Neural cell (in vitro differentiated cells): ENCODE data around the gene FNDC3A. TPM values are rescaled to one million over a fixed set of nuclear protein-coding genes. Genes with fewer than 3 reads are reported as not detected.

Source experiments
- H2AFZ ChIP-seq: fragments of 200-600, 300-800 bp; sonication (generic), shearing (Covaris generic); 2 replicates; pipeline ENCODE4 v1.6.0; 2014; ENCODE audit warnings: low read depth, mild to moderate bottlenecking, antibody characterized with exemption, low read length, moderate library complexity
- H3F3A ChIP-seq: fragments of 200-600 bp; shearing (Covaris generic); 2 replicates; pipeline ENCODE4 v1.6.1; 2016; ENCODE audit warnings: mild to moderate bottlenecking, moderate library complexity, mixed read lengths, antibody characterized with exemption, low read length; ENCODE audit not compliant: insufficient read depth, poor library complexity, severe bottlenecking
- H3K27ac ChIP-seq: fragments of 200-600, 300-800 bp; sonication (generic), shearing (Covaris generic); 2 replicates; pipeline ENCODE4 v1.5.1; 2014; ENCODE audit warnings: mild to moderate bottlenecking, low read length, moderate library complexity
- H3K27me3 ChIP-seq: fragments of 300-800, 200-600 bp; sonication (generic), shearing (Covaris generic); 2 replicates; pipeline ENCODE4 v1.6.0; 2014; ENCODE audit warnings: mild to moderate bottlenecking, low read depth, low read length, moderate library complexity; ENCODE audit not compliant: insufficient read depth
- H3K36me3 ChIP-seq: fragments of 300-800, 200-600 bp; sonication (generic), shearing (Covaris generic); 2 replicates; pipeline ENCODE4 v1.5.1; 2014; ENCODE audit warnings: mild to moderate bottlenecking, antibody characterized with exemption, low read length, moderate library complexity; ENCODE audit not compliant: insufficient read depth
- H3K4me2 ChIP-seq: fragments of 300-800, 200-600 bp; sonication (generic), shearing (Covaris generic); 2 replicates; pipeline ENCODE4 v1.6.0; 2014; ENCODE audit warnings: mild to moderate bottlenecking, low read length
- H3K4me3 ChIP-seq: fragments of 300-800, 200-600 bp; sonication (generic), shearing (Covaris generic); 2 replicates; pipeline ENCODE4 v1.5.1; 2014; ENCODE audit warnings: mild to moderate bottlenecking, low read length, moderate library complexity
- H3K79me2 ChIP-seq: fragments of 200-600 bp; shearing (Covaris generic); replicated peaks from 2 replicates; pipeline ENCODE4 v1.6.0; 2014; ENCODE audit warnings: mild to moderate bottlenecking, low read length, moderate library complexity; ENCODE audit not compliant: insufficient read depth
- H3K9ac ChIP-seq: fragments of 300-800, 200-600 bp; sonication (generic), shearing (Covaris generic); 2 replicates; pipeline ENCODE4 v1.6.1; 2016; ENCODE audit warnings: mild to moderate bottlenecking, low read length, mixed read lengths
- H3K9me2 ChIP-seq: fragments of 200-600 bp; shearing (Covaris generic); 2 replicates; pipeline ENCODE4 v1.6.1; 2016; ENCODE audit warnings: mild to moderate bottlenecking, low read length, mixed read lengths; ENCODE audit not compliant: insufficient read depth
- H3K9me3 ChIP-seq: fragments of 200-600, 300-800 bp; sonication (generic), shearing (Covaris generic); 2 replicates; pipeline ENCODE4 v1.6.1; 2016; ENCODE audit warnings: mild to moderate bottlenecking, mixed run types, low read length, moderate library complexity, mixed read lengths
- H4K20me1 ChIP-seq: fragments of 200-600 bp; shearing (Covaris generic); 2 replicates; pipeline ENCODE4 v1.6.1; 2016; ENCODE audit warnings: mild to moderate bottlenecking, mixed run types; ENCODE audit not compliant: insufficient read depth
- EP300 ChIP-seq: fragments of 450-650 bp; conservative IDR thresholded peaks from 2 replicates; pipeline ENCODE4 v1.6.1; 2014; ENCODE audit warnings: antibody characterized with exemption, mild to moderate bottlenecking, moderate library complexity; ENCODE audit not compliant: poor library complexity, severe bottlenecking
- EZH2 ChIP-seq: fragments of 200-600, 300-800 bp; shearing (Covaris generic), sonication (generic); IDR thresholded peaks from 2 replicates; pipeline ENCODE4 v1.6.1; 2014; ENCODE audit warnings: antibody characterized with exemption, low read length, borderline replicate concordance, mild to moderate bottlenecking; ENCODE audit not compliant: insufficient read depth, poor library complexity, severe bottlenecking
- MXI1 ChIP-seq: fragments of 450-650 bp; conservative IDR thresholded peaks from 2 replicates; pipeline ENCODE4 v1.6.1; 2014; ENCODE audit warnings: antibody characterized with exemption, mild to moderate bottlenecking; ENCODE audit not compliant: poor library complexity, severe bottlenecking
- POLR2AphosphoS5 ChIP-seq: IDR thresholded peaks from 2 replicates; pipeline ENCODE4 v1.6.1; 2012
- RAD21 ChIP-seq: fragments of 450-650 bp; conservative IDR thresholded peaks from 2 replicates; pipeline ENCODE4 v1.6.1; 2014; ENCODE audit warnings: antibody characterized with exemption, mild to moderate bottlenecking, moderate library complexity
- SMC3 ChIP-seq: fragments of 450-650 bp; conservative IDR thresholded peaks from 2 replicates; pipeline ENCODE4 v1.6.1; 2014; ENCODE audit warnings: antibody characterized with exemption, mild to moderate bottlenecking, moderate library complexity; ENCODE audit not compliant: poor library complexity
- TAF1 ChIP-seq: IDR thresholded peaks from 2 replicates; pipeline ENCODE4 v1.6.1; 2012; ENCODE audit warnings: low read depth
- polyA plus RNA-seq: library from polyadenylated mRNA; depleted of rRNA; stranded (reverse); fragments of >200 nt; gene quantifications from 2 replicates; pipeline ENCODE4 v1.2.3, GENCODE V29; 2014
- TF ChIP-seq, protein P1 (sequence below): fragments of 450-650 bp; IDR thresholded peaks from 2 replicates; pipeline ENCODE4 v1.5.1; 2014; ENCODE audit warnings: antibody characterized with exemption, mild to moderate bottlenecking, moderate library complexity; ENCODE audit not compliant: poor library complexity, severe bottlenecking
- TF ChIP-seq, protein P2 (sequence below): IDR thresholded peaks from 2 replicates; pipeline ENCODE4 v1.6.1; 2012; ENCODE audit warnings: borderline replicate concordance

The FNDC3A gene
- polyA plus RNA-seq, 1 donor from 2014 or later = 83.8 TPM

GRCh38 chr13:49171359-49171758 is 195.6 kb downstream of the FNDC3A start:
- Histone ChIP-seq H3K36me3 (peaks cover 11% of the 10 kb centered on the region), H3K27me3 (no peaks in the 10 kb centered on the region), H3K9ac (no peak overlapping the region), H2AFZ (no peak overlapping the region), H3K79me2 (no peaks in the 10 kb centered on the region), H4K20me1 (no peaks in the 10 kb centered on the region), H3K4me3 (no peak overlapping the region), H3K9me3 (no peaks in the 10 kb centered on the region), H3K27ac (no peak overlapping the region), H3K4me2 (no peak overlapping the region), H3F3A (no peaks in the 10 kb centered on the region), H3K9me2 (no peaks in the 10 kb centered on the region)
- TF ChIP-seq, protein P1, sequence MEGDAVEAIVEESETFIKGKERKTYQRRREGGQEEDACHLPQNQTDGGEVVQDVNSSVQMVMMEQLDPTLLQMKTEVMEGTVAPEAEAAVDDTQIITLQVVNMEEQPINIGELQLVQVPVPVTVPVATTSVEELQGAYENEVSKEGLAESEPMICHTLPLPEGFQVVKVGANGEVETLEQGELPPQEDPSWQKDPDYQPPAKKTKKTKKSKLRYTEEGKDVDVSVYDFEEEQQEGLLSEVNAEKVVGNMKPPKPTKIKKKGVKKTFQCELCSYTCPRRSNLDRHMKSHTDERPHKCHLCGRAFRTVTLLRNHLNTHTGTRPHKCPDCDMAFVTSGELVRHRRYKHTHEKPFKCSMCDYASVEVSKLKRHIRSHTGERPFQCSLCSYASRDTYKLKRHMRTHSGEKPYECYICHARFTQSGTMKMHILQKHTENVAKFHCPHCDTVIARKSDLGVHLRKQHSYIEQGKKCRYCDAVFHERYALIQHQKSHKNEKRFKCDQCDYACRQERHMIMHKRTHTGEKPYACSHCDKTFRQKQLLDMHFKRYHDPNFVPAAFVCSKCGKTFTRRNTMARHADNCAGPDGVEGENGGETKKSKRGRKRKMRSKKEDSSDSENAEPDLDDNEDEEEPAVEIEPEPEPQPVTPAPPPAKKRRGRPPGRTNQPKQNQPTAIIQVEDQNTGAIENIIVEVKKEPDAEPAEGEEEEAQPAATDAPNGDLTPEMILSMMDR = no peak
- TF ChIP-seq EP300 (no peak), POLR2AphosphoS5 (no peak), EZH2 (no peak), TAF1 (no peak), MXI1 (no peak), SMC3 (no peak), RAD21 (no peak)
- TF ChIP-seq, protein P2, sequence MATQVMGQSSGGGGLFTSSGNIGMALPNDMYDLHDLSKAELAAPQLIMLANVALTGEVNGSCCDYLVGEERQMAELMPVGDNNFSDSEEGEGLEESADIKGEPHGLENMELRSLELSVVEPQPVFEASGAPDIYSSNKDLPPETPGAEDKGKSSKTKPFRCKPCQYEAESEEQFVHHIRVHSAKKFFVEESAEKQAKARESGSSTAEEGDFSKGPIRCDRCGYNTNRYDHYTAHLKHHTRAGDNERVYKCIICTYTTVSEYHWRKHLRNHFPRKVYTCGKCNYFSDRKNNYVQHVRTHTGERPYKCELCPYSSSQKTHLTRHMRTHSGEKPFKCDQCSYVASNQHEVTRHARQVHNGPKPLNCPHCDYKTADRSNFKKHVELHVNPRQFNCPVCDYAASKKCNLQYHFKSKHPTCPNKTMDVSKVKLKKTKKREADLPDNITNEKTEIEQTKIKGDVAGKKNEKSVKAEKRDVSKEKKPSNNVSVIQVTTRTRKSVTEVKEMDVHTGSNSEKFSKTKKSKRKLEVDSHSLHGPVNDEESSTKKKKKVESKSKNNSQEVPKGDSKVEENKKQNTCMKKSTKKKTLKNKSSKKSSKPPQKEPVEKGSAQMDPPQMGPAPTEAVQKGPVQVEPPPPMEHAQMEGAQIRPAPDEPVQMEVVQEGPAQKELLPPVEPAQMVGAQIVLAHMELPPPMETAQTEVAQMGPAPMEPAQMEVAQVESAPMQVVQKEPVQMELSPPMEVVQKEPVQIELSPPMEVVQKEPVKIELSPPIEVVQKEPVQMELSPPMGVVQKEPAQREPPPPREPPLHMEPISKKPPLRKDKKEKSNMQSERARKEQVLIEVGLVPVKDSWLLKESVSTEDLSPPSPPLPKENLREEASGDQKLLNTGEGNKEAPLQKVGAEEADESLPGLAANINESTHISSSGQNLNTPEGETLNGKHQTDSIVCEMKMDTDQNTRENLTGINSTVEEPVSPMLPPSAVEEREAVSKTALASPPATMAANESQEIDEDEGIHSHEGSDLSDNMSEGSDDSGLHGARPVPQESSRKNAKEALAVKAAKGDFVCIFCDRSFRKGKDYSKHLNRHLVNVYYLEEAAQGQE = no peak

DNA sequence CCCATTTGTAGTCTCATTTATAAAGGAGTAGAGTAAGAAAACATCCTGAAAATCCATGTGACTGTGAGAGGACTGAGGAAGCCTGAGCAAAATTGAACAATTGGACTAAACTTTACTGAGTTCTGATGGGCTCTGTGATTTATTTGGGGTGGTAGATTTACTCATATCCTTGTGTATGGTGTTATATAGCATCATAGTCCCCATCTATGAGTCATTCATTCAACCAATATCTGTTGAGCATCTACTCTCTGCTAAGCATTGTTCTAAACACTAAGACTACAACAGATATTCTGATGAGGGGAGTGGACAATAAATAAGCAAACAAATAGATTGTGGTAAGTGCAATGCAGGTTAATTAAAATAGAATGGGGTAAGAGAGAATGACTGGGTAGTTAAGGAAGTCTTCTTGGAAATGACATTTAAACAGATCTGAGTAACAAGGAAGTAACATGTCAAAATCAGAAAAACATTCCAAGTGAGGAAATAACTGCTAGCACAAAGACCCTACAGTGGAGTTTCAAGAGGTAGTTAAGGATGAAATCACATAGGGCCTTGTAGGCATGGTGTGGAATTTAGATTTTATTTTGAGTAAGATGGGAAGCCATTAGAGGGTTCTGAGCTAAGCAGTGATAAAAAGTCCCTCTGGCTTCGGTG is 208.1 kb downstream of the FNDC3A start:
- no peak overlapping the region for H3K27ac ChIP-seq
- no peaks in the 10 kb centered on the region for H3F3A ChIP-seq
- H3K36me3 ChIP-seq = peaks cover 14% of the 10 kb centered on the region
- no peak overlapping the region for H2AFZ ChIP-seq
- H3K4me2 ChIP-seq = no peak overlapping the region
- H3K9ac ChIP-seq = no peak overlapping the region
- TF ChIP-seq TAF1 (no peak), EZH2 (no peak), EP300 (no peak), RAD21 (no peak), POLR2AphosphoS5 (no peak), MXI1 (no peak), SMC3 (no peak)
- TF ChIP-seq, protein P2 = no peak
- TF ChIP-seq, protein P1 = no peak
- H4K20me1 ChIP-seq = no peaks in the 10 kb centered on the region
- H3K9me2 ChIP-seq = no peaks in the 10 kb centered on the region
- no peaks in the 10 kb centered on the region for H3K27me3 ChIP-seq
- H3K4me3 ChIP-seq = no peak overlapping the region
- no peaks in the 10 kb centered on the region for H3K79me2 ChIP-seq
- H3K9me3 ChIP-seq = no peaks in the 10 kb centered on the region
